GM19193 (cell line): Measurements from ENCODE around the gene LTF.

ENCODE experiments used
- POLR2A ChIP-seq: IDR thresholded peaks from 4 replicates; pipeline ENCODE4 v1.6.1; 2011; ENCODE audit not compliant: insufficient read depth, insufficient read length; ENCODE audit errors: extremely low read depth

LTF gene

DNA sequence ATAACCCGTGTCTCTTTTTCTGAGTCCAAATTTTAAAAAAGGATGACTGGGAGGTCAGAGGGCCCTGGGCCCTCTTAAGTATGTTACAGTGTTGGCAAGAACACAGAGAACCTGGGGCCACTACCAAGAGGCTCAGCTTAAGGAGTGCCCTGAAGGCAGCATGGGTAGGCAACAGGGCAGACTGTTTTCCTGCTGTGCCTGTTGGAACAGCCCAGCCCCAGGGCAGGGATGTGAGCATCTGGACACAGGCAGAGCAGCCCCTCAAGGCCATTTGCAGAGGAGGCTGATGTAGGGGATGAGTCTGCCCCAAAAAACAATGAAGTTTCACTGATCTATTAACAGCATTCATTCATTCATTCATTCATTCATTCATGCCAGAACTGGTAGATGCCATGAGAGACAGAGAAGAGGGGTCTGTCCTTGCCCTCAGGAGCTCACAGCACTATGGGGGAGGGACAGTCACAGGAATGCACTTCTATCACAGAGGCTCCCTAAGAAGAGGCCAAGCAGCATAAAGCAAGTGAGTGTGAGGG, 2.2 kb upstream of the LTF start:
- no peak for TF ChIP-seq POLR2A

DNA sequence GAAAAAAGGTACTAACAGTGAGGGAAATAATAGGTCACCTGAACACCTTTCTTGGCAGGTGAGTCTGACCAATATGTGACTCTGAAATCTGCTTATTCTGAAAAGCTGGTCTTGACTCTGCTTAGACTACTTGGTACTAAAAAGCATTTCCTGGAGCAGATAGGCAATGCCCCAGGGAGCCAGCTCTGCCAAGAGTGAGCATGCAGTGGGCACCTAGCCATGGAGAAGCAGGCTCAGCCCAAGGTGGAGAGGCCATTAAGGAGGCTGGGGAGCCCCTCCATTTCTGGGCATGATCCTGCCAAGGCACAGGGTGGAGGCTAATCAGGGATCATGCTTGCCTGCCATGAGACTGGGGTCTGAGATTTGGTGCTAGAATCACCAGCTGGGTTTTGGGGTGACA, 1.6 kb upstream of the LTF start:
- no peak for TF ChIP-seq POLR2A

DNA sequence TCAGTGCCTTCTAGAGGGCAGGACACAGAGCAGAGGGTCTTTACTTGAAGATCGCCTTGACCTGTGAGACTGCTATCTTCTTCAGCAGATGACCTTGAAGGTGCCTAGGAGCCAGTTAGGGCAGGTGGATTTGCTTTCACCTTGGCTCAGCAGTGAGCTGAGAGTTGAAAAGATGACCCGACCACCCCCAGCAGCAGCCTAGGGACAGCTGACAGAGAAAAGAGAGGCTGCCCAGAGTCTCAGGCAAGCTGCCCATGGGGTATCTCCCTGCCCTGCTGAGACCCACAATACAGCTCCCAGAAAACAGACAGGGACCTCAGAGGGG, 453 bp upstream of the LTF start:
- no peak for TF ChIP-seq POLR2A

DNA sequence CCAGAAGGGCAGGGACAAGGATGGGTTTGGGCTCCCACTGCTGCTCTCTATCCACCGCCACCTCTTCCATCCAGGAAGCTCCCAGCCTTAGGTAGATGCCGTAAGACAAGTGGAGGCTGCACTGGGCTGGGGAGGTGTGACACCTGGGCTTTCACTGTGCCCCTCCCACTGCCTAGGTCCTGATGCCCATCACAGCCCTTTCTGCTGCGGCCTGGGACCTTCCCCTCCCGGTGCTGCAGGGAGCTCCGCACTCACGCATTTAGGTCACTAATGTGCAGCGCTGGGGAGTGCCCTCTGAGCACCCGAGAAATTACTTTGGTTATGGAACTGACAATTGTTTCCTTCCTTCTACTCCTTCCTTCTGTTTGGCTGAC, 850 bp downstream of the LTF start:
- TF ChIP-seq POLR2A = no peak

DNA sequence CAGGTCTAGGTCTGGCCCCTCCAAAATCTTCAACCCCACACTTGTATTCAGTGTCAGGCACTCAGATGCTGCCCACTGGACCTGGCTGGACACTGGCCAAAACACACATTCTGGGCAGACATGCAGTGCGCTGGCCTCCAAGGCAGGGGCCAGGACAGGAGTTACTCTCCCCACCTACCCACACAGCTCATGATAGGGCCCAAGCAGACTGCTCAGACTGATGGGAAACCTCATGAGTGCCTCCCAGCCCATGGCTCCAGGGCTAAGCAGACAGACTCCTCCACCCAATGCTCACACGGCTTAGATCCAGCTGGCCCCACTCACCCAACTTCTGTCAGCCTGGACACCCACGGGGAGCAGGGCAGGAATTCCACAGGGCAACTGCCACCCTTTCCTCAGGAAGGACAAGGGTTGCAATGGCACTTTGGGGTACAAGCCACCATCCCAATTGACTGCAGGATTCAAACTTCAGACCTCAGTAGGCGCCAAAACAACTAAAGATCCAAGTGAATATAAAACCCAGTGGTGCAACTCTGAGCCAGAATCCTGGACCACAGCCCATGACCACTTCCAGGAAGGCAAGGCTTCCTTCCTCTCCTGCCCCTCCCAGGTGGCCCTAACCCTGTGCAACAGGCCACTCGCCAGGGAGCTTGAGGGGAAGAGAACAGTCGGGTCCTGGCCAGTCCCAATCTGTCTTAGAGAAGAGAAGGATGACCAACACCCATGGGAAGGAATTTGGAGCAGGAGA, 1.4 kb downstream of the LTF start:
- no peak for TF ChIP-seq POLR2A

DNA sequence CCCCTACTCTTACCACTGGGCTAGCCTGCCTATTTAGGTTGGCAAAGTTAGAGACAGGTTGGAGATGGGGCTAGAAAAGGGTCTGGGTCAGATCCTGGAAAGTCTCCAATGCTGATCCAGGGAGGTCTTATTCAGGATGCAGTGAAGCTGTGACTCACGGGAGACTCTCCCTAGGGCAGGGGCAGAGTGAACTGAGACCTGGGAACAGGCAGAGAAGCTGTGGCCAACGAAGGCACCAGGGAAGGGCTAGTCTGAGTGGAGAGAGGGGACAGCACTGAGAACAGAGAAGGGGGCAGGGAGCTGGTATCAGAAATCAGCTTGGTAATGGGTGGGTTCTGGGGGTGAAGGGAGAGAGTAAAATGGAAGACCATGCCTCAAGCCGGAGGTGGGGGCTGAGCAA, 2.2 kb downstream of the LTF start:
- no peak for TF ChIP-seq POLR2A

DNA sequence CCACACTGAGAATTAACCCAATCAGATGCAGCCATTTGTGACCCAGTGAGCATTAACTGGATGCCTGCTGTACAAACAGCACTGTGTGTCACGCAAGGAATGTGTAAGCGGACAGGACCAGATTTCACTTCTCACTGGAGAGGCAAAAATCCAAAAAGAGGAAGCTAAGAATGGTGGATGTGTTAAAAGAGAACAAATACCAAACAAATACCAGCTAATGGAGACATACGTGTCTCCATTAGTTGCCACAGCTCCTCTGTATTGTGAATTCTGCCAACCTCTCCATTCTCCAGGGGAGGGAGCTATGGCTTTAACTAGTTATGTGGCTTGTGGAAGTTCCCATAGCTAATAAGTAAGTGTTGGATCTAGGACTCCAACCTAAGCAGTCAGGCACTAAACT, 2.6 kb downstream of the LTF start:
- no peak for TF ChIP-seq POLR2A

DNA sequence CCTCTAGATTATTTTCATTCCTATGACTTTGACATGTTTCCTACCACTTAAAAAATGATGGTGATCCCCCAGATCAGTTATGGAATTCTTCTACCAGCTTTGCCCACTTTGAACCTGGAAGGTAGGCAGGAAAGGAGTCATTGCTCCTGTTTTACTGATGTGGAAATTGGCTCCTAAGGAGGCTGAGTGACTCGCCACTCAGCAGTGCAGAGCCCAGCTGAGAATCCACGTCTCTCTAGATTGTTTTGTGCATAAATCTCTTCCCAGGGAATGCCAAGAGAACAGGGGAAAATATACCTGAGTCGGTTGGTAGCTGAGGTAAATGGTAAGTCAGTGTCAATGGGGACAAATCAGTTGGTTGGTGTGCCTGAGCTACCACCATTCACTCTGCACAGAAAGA, 4.7 kb downstream of the LTF start:
- no peak for TF ChIP-seq POLR2A

DNA sequence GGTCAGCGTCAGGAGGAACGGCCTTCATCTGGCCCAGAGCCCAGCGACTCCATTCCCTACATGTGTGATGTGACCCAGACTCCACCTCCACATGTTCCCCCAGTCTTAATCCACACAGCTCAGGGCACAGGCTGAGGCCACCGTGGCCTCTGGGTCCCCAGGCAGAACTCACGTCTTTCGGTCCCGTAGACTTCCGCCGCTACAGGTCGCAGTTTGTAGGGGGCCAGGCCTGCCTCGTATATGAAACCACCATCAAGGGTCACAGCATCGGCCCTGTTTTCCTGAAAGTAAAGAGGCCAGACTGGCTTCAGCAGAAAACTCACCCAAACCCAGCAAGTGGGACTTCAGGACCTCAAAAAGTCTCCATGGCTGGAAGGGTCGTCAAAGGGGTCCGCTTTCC, 8.6 kb downstream of the LTF start:
- no peak for TF ChIP-seq POLR2A

DNA sequence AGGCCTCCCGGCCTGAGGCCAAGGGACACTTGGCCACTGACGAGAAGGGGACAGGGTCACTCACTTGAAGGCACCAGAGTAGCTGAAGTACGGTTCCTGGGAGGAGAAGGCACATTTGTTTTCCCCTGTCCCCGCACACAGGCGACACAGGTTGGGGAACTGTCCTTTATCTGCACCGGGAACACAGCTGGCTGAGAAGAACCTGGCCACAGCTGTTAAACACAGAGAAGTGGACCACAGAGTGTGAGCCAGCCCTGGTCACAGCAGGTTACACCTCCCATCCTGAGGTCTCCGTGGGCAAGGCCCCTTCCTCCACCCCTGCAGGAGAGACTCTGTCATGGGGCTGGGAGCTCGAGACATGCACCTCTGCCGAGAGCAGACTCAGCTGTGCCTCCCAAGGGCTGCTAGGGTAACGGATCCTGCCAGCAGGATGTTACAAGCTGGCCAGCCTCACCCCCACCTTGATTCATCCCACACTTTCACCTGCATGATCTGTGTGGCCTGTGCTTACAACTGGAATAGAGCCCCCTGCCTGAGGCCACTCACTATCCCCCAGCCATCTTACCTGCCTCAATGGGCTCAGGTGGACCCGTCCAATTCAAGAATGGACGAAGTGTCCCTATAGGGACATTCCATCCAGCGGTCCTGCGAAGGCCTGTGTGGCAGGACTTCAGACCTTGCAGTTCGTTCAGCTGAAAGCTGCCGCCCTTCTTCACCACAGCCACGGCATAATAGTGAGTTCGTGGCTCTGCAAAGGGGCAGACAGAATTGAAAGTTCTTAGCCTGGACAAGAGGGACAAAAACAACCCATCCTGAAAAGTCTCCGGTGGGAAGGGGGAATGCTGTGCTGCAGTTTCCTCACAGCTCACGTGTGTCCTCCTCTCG, 9.2 kb downstream of the LTF start:
- TF ChIP-seq POLR2A = no peak

DNA sequence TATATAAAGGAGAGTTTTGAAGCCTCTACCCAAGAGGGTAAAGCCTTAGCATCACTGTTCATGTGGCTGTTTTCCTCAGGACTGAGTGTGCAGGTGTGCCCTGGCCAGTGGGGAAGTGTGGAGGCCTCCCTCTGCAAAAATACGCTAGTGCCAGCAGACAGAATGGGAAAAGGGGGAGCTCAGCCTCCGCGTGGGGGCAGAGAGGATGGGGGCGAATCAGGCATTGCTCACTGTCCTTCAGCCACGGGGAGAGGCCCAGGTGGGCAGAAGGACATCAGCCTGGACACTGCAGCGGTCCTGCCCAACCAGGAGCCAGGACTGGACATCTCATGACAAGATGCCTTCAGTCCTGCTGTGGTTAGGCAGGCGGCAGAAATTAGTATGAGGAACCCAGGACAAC, 10.1 kb downstream of the LTF start:
- TF ChIP-seq POLR2A = no peak

DNA sequence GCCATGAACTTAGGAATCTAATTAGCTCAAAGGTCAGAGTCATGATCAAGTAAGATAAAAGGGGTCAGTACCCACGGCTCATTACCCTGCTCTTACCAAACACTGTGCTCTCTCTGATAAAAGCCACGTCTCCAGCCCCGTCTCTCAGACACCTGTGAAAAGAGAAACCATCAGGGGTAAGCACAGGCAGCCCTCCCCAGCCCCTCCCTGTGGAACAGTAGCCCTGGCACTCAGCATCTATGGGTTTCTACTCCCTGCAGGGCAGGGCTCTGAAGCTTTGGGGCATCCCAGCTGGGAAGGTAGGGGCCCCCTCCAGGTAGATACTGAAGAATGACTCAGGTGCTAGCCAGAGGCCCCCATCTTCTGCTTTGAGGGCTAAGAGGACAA, 10.5 kb downstream of the LTF start:
- TF ChIP-seq POLR2A = no peak

DNA sequence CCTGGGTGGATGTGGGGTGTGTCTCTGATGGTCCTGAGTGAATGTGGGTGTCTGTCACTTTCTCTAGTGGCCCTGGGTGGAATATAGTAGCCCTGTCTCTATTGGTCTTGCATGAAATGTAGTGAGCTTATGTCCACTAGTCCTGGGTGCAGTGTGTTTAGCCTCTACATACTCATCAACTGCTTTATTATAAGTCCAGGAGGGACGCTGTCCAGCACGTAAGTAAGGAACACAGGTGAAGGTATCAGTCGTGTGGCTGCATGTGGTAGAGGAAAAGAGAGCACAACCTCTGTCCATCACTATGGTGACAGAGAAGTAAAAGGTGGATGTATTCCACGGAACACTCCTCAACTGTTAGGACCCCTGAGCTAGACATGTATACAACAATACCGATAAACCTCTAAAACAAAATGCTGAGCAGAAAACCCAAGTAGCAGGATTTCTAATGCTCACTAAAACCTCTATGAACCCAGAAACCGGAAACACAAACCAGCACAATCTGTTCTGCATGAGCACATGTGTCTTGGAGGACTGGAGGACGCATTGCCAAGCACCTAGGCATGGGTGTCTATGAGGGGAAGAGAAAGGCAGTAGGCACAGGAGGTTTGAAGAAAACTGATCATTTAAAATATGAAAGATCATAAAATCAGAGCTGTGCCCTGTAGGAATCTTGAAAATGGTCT, 11.0 kb downstream of the LTF start:
- no peak for TF ChIP-seq POLR2A

DNA sequence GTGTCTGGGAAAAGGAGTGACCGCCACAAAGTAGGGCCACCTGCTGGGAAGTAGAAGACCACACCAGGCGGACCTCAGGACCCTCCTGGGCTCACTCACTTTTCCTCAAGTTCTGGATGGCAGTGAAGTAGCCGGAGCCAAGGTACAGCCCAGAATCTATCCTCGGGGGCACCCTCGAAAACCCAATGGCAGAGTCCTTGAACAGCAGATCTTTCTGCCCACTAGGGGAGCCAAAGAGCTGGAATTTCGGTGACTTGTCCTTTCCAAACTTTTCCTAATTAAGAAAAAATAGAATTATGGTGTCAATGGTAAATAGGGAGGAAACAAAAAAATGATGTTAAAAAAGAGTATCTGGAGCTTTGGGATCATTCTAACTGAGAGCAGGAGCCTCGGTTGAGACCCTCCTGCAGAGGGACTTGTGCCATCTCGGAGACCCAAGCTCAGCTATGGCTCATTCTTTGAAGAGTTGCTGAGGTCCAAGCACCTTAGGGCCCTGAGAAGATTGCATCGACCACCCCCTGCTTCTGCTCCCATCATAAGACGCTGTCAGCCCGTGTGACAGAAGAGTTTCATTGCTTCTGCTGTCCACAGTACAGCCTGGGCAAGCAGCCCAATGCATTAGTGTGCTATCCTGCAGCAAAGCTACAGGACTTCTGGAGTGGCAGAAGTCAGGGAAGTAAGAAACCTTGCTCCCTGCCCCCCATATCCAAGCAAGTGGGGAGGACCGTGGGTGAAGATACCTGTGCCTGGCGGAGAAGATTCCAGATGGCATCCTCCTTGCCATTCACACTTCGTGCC, 14.8 kb downstream of the LTF start:
- TF ChIP-seq POLR2A = no peak

DNA sequence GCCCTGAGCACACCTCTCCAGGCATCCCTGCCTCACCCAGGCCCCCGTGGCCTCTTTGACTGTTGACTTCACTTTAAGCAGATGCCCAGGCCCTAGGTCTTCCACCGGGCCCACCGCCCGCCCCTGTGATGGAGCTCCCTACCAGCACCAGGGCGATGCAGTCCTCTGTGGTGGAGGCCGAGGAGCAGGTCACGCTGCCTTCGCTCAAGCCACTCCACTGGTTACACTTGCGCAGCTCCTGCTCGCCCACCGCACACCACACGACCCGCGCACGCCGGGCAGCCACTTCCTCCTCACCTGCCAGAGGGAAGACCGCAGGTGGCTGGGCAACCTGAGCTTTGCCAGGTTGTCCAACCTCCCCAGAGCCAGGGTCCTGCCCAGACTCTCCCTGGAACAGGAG, 16.0 kb downstream of the LTF start:
- TF ChIP-seq POLR2A = no peak
